ENCODE measurements around the gene SERPINB1.

SERPINB1 gene

GRCh38 chr6:2782825-2783187, 58.9 kb downstream of the SERPINB1 start:
- DNase-seq, result no peak
- intact Hi-C loops (cut with DNase I), result no loop called here

GRCh38 chr6:2782356-2782708, 59.3 kb downstream of the SERPINB1 start:
- DNase-seq, result peak in 1 of 42 donors; percentile 25
- intact Hi-C loops (cut with DNase I), result no loop called here

Measured in head of caudate nucleus (tissue), 42 donors.